HG03520 (cell line): ENCODE results near the gene SRRM1.

ENCODE experiments used
- ATAC-seq: cut with Tn5 transposase; IDR thresholded peaks from one replicate; pipeline ENCODE4 v1.9.1; 2021; ENCODE audit warnings: mild to moderate bottlenecking, moderate library complexity; ENCODE audit not compliant: unreplicated experiment

Gene SRRM1

GRCh38 chr1:24642481-24643362, at the start of gene SRRM1:
Gene SRRM1, plus strand, starts transcription at chr1:24643302. Its CDS starts 25 bp downstream, at chr1:24643327.
- peak; percentile 84 for ATAC-seq

- ATAC-seq: no peak
These were observed 48.8 kb upstream of the SRRM1 start for GRCh38 chr1:24594328-24594598.

GRCh38 chr1:24596401-24596880, 46.7 kb upstream of the SRRM1 start:
- ATAC-seq: no peak

- ATAC-seq: no peak
These were observed 43.8 kb upstream of the SRRM1 start for GRCh38 chr1:24599265-24599664.

- no peak for ATAC-seq
These were observed 42.6 kb upstream of the SRRM1 start for GRCh38 chr1:24600551-24600950.

GRCh38 chr1:24605534-24606295, 37.4 kb upstream of the SRRM1 start:
- ATAC-seq: no peak

GRCh38 chr1:24606296-24606605, 36.9 kb upstream of the SRRM1 start:
- no peak for ATAC-seq

- ATAC-seq: no peak
These were observed 36.5 kb upstream of the SRRM1 start for GRCh38 chr1:24606621-24607020.

GRCh38 chr1:24609949-24610517, 33.1 kb upstream of the SRRM1 start:
- ATAC-seq: no peak

- no peak for ATAC-seq
These were observed 23.7 kb upstream of the SRRM1 start for GRCh38 chr1:24619376-24619775.

GRCh38 chr1:24620678-24621077, 22.4 kb upstream of the SRRM1 start:
- no peak for ATAC-seq

GRCh38 chr1:24621121-24621520, 22.0 kb upstream of the SRRM1 start:
- ATAC-seq: no peak

GRCh38 chr1:24622218-24622617, 20.9 kb upstream of the SRRM1 start:
- no peak for ATAC-seq

- no peak for ATAC-seq
These were observed 10.3 kb upstream of the SRRM1 start for GRCh38 chr1:24632832-24633175.

- ATAC-seq: no peak
These were observed 7.8 kb upstream of the SRRM1 start for GRCh38 chr1:24635195-24635843.

GRCh38 chr1:24636661-24637357, 6.3 kb upstream of the SRRM1 start:
- ATAC-seq: no peak

GRCh38 chr1:24639094-24639493, 4.0 kb upstream of the SRRM1 start:
- no peak for ATAC-seq

GRCh38 chr1:24639881-24640280, 3.2 kb upstream of the SRRM1 start:
- no peak for ATAC-seq

- no peak for ATAC-seq
These were observed 2.8 kb upstream of the SRRM1 start for GRCh38 chr1:24640288-24640687.

- no peak for ATAC-seq
These were observed 1.4 kb upstream of the SRRM1 start for GRCh38 chr1:24641646-24642151.
